Nephron progenitor cell (in vitro differentiated cells): ENCODE data around the gene RNF20.

Source experiments
- DNase-seq: peaks from one replicate; pipeline ENCODE4 v3.0.0; 2021
- H3K27ac Mint-ChIP-seq: 2 replicates; pipeline ENCODE4 v1.8.0; 2021; ENCODE audit warnings: mild to moderate bottlenecking, moderate library complexity, mixed read lengths
- H3K27me3 Mint-ChIP-seq: 2 replicates; pipeline ENCODE4 v1.8.0; 2021; ENCODE audit warnings: mild to moderate bottlenecking, low read depth, mixed read lengths; ENCODE audit not compliant: poor library complexity
- H3K36me3 Mint-ChIP-seq: 2 replicates; pipeline ENCODE4 v1.8.0; 2021; ENCODE audit warnings: low read depth, mixed read lengths
- H3K4me1 Mint-ChIP-seq: 2 replicates; pipeline ENCODE4 v1.8.0; 2021; ENCODE audit warnings: mixed read lengths
- H3K4me3 Mint-ChIP-seq: 2 replicates; pipeline ENCODE4 v1.8.0; 2021; ENCODE audit warnings: mild to moderate bottlenecking, moderate library complexity, mixed read lengths
- H3K9me3 Mint-ChIP-seq: 2 replicates; pipeline ENCODE4 v1.8.0; 2021; ENCODE audit warnings: mild to moderate bottlenecking, moderate library complexity, mixed read lengths
- TF ChIP-seq, protein P1 (sequence below): fragments of 200-600 bp; sonication (generic); IDR thresholded peaks from 2 replicates; pipeline ENCODE4 v1.5.0; 2021; ENCODE audit warnings: antibody characterized with exemption

The RNF20 gene

DNA sequence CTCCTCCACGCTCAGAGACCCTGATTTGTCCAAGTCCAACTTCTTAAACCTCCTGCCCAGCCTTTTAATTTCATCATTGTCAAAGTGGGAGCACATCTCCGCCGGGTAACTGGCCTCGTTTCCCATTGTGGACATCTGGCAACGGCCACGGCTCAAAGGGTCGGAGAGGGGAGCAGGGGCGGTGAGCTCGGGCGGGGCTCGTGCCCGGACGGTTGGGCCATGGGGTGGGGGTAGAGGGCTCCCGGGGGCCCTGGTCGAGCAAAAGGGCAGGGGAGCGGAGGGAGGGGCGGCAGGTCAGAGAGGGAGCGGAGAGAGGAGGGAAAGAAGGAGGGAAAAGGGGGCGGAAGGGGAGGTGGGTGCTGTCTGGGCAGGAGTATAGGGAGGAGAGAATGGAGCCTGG lies 61.1 kb downstream of the RNF20 start, which contains the start of gene PPP3R2:
Gene PPP3R2, minus strand, starts transcription at position 174 of the 400 bp plus-strand sequence. Its CDS starts 48 bp downstream, at position 126.
- Mint-ChIP-seq H3K9me3 (no peaks in the 10 kb centered on the region), H3K4me1 (no peaks in the 10 kb centered on the region), H3K27ac (no peak within 1 kb of the TSS), H3K27me3 (peaks cover 8% of the 10 kb centered on the region), H3K36me3 (no peaks in the 10 kb centered on the region), H3K4me3 (no peak within 1 kb of the TSS)
- DNase-seq, result no peak
- TF ChIP-seq, protein P1, sequence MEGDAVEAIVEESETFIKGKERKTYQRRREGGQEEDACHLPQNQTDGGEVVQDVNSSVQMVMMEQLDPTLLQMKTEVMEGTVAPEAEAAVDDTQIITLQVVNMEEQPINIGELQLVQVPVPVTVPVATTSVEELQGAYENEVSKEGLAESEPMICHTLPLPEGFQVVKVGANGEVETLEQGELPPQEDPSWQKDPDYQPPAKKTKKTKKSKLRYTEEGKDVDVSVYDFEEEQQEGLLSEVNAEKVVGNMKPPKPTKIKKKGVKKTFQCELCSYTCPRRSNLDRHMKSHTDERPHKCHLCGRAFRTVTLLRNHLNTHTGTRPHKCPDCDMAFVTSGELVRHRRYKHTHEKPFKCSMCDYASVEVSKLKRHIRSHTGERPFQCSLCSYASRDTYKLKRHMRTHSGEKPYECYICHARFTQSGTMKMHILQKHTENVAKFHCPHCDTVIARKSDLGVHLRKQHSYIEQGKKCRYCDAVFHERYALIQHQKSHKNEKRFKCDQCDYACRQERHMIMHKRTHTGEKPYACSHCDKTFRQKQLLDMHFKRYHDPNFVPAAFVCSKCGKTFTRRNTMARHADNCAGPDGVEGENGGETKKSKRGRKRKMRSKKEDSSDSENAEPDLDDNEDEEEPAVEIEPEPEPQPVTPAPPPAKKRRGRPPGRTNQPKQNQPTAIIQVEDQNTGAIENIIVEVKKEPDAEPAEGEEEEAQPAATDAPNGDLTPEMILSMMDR, result no peak

DNA sequence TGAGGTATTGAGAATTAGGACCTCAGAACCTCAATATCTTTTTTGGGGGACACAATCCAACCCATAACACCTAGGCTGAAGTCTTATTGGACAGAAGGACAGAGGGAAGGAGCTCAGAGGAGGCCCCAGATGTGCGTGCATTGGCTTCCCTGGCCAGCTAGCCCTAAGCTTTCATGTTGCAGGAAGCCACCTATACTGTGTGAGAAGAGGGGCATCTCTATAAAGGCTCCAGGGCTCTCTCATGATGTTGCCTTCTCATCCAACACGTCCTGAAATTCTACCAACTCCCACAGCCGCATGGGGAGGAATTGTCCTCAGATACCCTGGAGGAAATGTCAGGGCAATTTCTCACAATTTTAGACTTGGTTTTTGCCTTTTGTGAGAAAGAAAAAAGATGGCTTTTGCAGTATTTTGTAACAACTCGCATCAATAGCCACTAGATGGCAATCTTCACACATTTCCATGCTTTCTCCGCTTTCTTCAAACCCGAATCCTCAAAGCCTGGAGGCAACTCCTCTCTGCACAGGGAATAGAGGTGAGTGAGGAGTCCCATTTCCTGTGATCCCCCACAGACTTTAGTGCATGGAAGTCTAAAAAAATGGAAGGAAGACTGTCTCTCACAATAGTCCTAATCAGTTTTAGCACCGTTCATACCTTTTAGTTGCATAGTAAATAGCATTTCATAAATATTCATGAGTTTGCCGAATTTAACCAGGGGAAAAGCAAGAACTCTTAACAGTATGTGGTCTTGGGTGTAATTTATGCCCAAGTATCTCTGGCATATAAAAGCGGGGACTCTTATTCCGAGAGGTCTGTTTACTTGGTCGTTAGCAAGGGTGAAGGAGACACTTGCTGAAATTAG lies 68.5 kb downstream of the RNF20 start:
- no peak overlapping the region for H3K27ac Mint-ChIP-seq
- DNase-seq, result peak; percentile 24

DNA sequence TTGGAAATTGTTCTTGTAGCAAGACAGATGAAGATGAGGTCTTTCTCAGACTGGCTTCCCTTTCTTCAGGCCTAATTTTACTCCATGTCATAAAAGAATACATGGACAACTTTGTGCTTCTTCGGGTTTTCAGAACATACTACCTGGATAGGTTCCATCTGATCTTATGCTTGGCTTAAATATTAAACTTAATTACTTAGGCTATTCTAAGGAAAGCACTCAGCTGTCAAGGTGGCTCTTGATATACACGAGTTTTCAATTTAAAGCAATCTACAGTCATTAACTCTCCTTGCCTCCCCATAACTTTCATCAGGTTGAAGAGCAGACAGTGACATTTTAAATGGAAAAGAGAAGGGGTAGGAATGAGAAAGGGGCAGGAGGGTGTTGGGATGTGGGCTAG lies 70.6 kb downstream of the RNF20 start:
- no peak overlapping the region for H3K4me3 Mint-ChIP-seq
- peaks cover 18% of the 10 kb centered on the region for H3K27me3 Mint-ChIP-seq
- peaks cover 4% of the 10 kb centered on the region for H3K4me1 Mint-ChIP-seq

More for the DNA sequence above, 68.5 kb downstream of the RNF20 start:
- H3K4me3 Mint-ChIP-seq, result no peak overlapping the region
- no peaks in the 10 kb centered on the region for H3K9me3 Mint-ChIP-seq
- no peaks in the 10 kb centered on the region for H3K36me3 Mint-ChIP-seq
- TF ChIP-seq, protein P1, result peak; percentile 64
- peaks cover 4% of the 10 kb centered on the region for H3K4me1 Mint-ChIP-seq
- peaks cover 18% of the 10 kb centered on the region for H3K27me3 Mint-ChIP-seq

DNA sequence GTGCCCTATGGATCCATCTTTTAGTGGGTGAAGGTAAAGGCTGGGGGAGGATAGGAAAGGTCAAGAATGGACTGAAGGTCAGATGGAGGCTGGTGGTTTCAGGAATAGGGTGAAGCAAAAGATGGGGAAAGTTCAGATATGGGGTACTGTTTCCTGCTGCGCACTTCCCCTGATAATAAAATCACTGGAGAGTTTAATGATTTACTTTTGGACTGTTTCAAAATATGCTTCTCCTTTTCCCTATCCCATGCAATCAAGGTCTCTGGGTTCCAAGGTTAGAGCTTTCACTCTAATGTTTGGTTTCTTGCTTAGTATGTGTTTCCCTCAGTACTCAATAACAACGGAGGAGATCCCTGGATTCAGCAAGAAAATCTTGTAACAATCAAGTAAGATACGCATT lies 71.9 kb downstream of the RNF20 start:
- H3K4me3 Mint-ChIP-seq, result no peak overlapping the region
- H3K4me1 Mint-ChIP-seq, result peaks cover 4% of the 10 kb centered on the region
- TF ChIP-seq, protein P1, result no peak
- peaks cover 10% of the 10 kb centered on the region for H3K27me3 Mint-ChIP-seq
- H3K9me3 Mint-ChIP-seq, result no peaks in the 10 kb centered on the region
- H3K36me3 Mint-ChIP-seq, result no peaks in the 10 kb centered on the region
- H3K27ac Mint-ChIP-seq, result no peak overlapping the region
- DNase-seq, result no peak

More for the DNA sequence above, 70.6 kb downstream of the RNF20 start:
- Mint-ChIP-seq H3K36me3 (no peaks in the 10 kb centered on the region), H3K9me3 (no peaks in the 10 kb centered on the region), H3K27ac (no peak overlapping the region)
- TF ChIP-seq, protein P1, result no peak
- no peak for DNase-seq
